Measurements from ENCODE around the gene ECSCR.

GRCh38 chr5:139458580-139459407, 3.7 kb downstream of the ECSCR start:
- no peak for TF ChIP-seq CTCF (IDR thresholded peaks at IDR 0.05)
- no peak for TF ChIP-seq ZFX (IDR thresholded peaks at IDR 0.05; ENCODE audit: borderline replicate concordance)
